WTC11 (cell line): ENCODE measurements around the gene IL2RA.

Experiments used
- ELF4 ChIP-seq: sonication (generic); formaldehyde crosslinking; IDR thresholded peaks from 2 replicates; pipeline ENCODE4 v1.8.1; 2022; ENCODE audit warnings: low read depth, mild to moderate bottlenecking, moderate library complexity, missing genetic modification reagents
- FOXK1 ChIP-seq: sonication (generic); formaldehyde crosslinking; IDR thresholded peaks from 2 replicates; pipeline ENCODE4 v1.8.0; 2022; ENCODE audit warnings: mild to moderate bottlenecking, moderate library complexity, missing genetic modification reagents
- IRF2 ChIP-seq: sonication (generic); formaldehyde crosslinking; IDR thresholded peaks from 2 replicates; pipeline ENCODE4 v1.8.0; 2022; ENCODE audit warnings: low read depth, missing genetic modification reagents, borderline replicate concordance
- NR1H2 ChIP-seq: sonication (generic); formaldehyde crosslinking; IDR thresholded peaks from 2 replicates; pipeline ENCODE4 v1.9.0; 2021; ENCODE audit warnings: mild to moderate bottlenecking, moderate library complexity, missing genetic modification reagents
- NR3C1 ChIP-seq: sonication (generic); formaldehyde crosslinking; conservative IDR thresholded peaks from 2 replicates; pipeline ENCODE4 v1.8.1; 2023; ENCODE audit warnings: low read depth, mild to moderate bottlenecking, missing genetic modification reagents
- TEAD4 ChIP-seq: sonication (generic); formaldehyde crosslinking; IDR thresholded peaks from 2 replicates; pipeline ENCODE4 v1.8.0; 2022; ENCODE audit warnings: mild to moderate bottlenecking, missing genetic modification reagents
- TF ChIP-seq, protein P1 (sequence below): fragments of 200-600 bp; IDR thresholded peaks from 2 replicates; pipeline ENCODE4 v1.8.0; 2022; ENCODE audit warnings: antibody characterized with exemption
- TF ChIP-seq, protein P2 (sequence below): sonication (generic); formaldehyde crosslinking; IDR thresholded peaks from 2 replicates; pipeline ENCODE4 v1.8.0; 2022; ENCODE audit warnings: mild to moderate bottlenecking, missing genetic modification reagents
- TF ChIP-seq, protein P3 (sequence below): sonication (generic); formaldehyde crosslinking; IDR thresholded peaks from 2 replicates; pipeline ENCODE4 v1.8.1; 2022; ENCODE audit warnings: low read depth, mild to moderate bottlenecking, moderate library complexity, missing genetic modification reagents, borderline replicate concordance
- TF ChIP-seq, protein P4 (sequence below): sonication (generic); formaldehyde crosslinking; IDR thresholded peaks from 2 replicates; pipeline ENCODE4 v1.8.1; 2023; ENCODE audit warnings: mild to moderate bottlenecking, missing genetic modification reagents, moderate library complexity

DNA sequence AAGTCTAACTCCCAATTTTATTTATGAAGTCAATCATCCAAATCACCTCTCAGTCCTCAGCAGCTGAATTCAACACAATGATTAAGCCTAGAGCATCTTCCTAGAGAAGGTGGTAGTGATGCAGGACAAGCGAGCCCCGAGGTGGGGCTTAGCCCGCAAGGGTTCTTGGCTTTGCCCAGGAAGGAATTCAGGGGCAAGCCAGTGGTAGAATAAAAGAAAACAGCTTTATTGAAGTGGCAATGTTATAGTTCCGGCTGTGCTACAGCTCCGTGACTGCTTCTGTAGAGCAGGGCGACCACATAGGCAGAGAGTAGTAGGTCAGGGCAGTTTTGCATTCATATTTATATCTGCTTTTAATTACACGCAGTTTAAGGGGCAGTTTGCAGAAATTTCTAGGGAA is 18.1 kb downstream of the IL2RA start:
- TF ChIP-seq, protein P1, sequence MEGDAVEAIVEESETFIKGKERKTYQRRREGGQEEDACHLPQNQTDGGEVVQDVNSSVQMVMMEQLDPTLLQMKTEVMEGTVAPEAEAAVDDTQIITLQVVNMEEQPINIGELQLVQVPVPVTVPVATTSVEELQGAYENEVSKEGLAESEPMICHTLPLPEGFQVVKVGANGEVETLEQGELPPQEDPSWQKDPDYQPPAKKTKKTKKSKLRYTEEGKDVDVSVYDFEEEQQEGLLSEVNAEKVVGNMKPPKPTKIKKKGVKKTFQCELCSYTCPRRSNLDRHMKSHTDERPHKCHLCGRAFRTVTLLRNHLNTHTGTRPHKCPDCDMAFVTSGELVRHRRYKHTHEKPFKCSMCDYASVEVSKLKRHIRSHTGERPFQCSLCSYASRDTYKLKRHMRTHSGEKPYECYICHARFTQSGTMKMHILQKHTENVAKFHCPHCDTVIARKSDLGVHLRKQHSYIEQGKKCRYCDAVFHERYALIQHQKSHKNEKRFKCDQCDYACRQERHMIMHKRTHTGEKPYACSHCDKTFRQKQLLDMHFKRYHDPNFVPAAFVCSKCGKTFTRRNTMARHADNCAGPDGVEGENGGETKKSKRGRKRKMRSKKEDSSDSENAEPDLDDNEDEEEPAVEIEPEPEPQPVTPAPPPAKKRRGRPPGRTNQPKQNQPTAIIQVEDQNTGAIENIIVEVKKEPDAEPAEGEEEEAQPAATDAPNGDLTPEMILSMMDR: no peak
- TF ChIP-seq, protein P2, sequence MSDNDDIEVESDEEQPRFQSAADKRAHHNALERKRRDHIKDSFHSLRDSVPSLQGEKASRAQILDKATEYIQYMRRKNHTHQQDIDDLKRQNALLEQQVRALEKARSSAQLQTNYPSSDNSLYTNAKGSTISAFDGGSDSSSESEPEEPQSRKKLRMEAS: no peak
- TF ChIP-seq NR1H2: no peak
- TF ChIP-seq ELF4 (CRISPR knock-in tag): no peak
- TF ChIP-seq TEAD4 (CRISPR knock-in tag): no peak
- TF ChIP-seq, protein P3, sequence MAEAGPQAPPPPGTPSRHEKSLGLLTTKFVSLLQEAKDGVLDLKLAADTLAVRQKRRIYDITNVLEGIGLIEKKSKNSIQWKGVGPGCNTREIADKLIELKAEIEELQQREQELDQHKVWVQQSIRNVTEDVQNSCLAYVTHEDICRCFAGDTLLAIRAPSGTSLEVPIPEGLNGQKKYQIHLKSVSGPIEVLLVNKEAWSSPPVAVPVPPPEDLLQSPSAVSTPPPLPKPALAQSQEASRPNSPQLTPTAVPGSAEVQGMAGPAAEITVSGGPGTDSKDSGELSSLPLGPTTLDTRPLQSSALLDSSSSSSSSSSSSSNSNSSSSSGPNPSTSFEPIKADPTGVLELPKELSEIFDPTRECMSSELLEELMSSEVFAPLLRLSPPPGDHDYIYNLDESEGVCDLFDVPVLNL (CRISPR knock-in tag): no peak
- TF ChIP-seq, protein P4, sequence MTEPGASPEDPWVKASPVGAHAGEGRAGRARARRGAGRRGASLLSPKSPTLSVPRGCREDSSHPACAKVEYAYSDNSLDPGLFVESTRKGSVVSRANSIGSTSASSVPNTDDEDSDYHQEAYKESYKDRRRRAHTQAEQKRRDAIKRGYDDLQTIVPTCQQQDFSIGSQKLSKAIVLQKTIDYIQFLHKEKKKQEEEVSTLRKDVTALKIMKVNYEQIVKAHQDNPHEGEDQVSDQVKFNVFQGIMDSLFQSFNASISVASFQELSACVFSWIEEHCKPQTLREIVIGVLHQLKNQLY (CRISPR knock-in tag): no peak
- TF ChIP-seq NR3C1 (CRISPR knock-in tag): no peak
- TF ChIP-seq IRF2: no peak
- no peak for TF ChIP-seq FOXK1 (CRISPR knock-in tag)
